Measurements from ENCODE around the gene HIBCH. TPM values are rescaled to one million over a fixed set of nuclear protein-coding genes. Genes with fewer than 3 reads are reported as not detected.

Gene HIBCH
- total and polyA plus RNA-seq, 2 experiments from 2014 or later: 10.4 to 29.0 TPM

DNA sequence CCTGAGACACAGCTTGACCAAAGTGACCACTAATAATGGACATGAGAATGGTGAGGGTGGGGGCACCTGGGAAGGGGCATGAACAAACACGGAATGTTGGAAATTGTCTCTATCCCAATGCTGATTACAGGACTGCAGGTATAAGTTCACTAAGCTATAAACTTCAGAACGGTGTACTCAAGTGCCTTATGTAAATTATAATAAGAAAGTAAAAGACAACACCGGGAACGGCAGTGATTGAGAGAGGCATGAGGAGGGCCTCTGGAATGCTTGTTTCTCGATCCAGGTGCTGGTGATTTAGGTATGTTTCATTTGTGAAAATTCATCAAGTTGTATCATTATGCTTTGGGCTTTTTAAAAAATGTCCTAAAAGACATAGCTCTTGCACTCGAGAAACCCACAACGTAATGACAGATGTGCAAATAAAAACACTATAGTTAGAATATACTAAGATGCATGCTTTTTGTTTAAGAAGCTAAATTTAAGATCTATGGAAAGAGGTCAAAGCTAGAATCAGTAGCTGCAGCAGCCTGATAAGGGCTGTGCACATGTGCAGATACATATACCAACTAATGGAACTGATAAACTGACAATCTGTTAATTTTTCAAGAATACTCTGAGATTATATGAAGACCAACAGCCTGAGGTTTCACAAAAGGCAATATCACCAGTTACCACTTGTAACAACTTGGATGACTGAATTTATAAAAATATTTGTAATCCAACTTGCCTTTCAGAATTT lies 7.6 kb downstream of the HIBCH start:
- Histone ChIP-seq H3K9me3 (ENCODE audit: low read depth) (no peaks in the 10 kb centered on the region), H3K9ac (no peak overlapping the region), H3K27me3 (replicated peaks; ENCODE audit: insufficient read depth) (no peaks in the 10 kb centered on the region), H3K4me2 (ENCODE audit: unreplicated experiment) (no peak overlapping the region), H3K4me1 (ENCODE audit: insufficient read depth) (peaks cover 14% of the 10 kb centered on the region), H3K27ac (no peak overlapping the region), H3F3A (ENCODE audit: insufficient read depth) (peaks cover 8% of the 10 kb centered on the region; the same call in 1 of the 2 replicates), H3K9me2 (ENCODE audit: insufficient read depth) (no peaks in the 10 kb centered on the region), H3K4me3 (no peak overlapping the region), H4K20me1 (ENCODE audit: insufficient read depth) (no peaks in the 10 kb centered on the region), H2AFZ (no peak overlapping the region), H3K79me2 (ENCODE audit: insufficient read depth) (peaks cover 57% of the 10 kb centered on the region), H3K36me3 (ENCODE audit: low read depth) (no peaks in the 10 kb centered on the region)
- in situ Hi-C loops (cut with MboI): no loop called here
- TF ChIP-seq EZH2phosphoT487 (IDR thresholded peaks at IDR 0.05; ENCODE audit: insufficient read depth, low read depth): no peak
- no peak for TF ChIP-seq EZH2 (IDR thresholded peaks at IDR 0.05; ENCODE audit: insufficient read depth, poor library complexity, severe bottlenecking)
- WGBS, 2 experiments (ENCODE audit: low coverage in 1 of 2, low lambda C conversion rate in 2 of 2, missing lambda C conversion rate in 2 of 2): 93 to 98% methylated on average over 7 of the region's 7 CpGs
- no peak for DNase-seq

DNA sequence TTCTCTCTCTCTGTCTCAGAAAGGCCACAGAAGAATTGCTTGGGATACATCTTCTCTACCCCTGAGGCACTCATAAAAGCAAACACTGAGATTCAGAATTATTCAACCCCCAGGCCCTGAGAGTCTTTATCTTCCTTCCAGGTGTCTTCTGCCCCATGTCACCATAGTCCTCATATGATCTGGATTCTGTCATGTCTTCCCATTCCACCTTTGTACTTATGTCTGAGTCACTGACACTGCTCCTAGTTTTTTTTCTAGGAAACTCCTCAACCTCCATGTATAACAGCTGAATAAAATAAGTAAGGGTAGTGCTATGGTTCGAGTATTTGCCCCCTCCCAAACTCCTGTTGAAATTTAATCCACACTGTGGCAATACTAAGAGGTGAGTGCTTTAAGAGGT lies 11.6 kb downstream of the HIBCH start:
- no peaks in the 10 kb centered on the region for H3F3A ChIP-seq (ENCODE audit: insufficient read depth)
- DNase-seq: no peak
- no peaks in the 10 kb centered on the region for H4K20me1 ChIP-seq (ENCODE audit: insufficient read depth)
- H3K9me2 ChIP-seq (ENCODE audit: insufficient read depth): no peaks in the 10 kb centered on the region
- WGBS, 2 experiments (ENCODE audit: low coverage in 1 of 2, low lambda C conversion rate in 2 of 2, missing lambda C conversion rate in 2 of 2): 90 to 96% methylated on average over 1 of the region's 1 CpG
- no peak overlapping the region for H2AFZ ChIP-seq
- no peaks in the 10 kb centered on the region for H3K27me3 ChIP-seq (replicated peaks; ENCODE audit: insufficient read depth)
- no peaks in the 10 kb centered on the region for H3K9me3 ChIP-seq (ENCODE audit: low read depth)
- in situ Hi-C loops (cut with MboI): no loop called here
- H3K27ac ChIP-seq: no peak overlapping the region
- peaks cover 25% of the 10 kb centered on the region for H3K79me2 ChIP-seq (ENCODE audit: insufficient read depth)
- H3K9ac ChIP-seq: no peak overlapping the region
- H3K4me2 ChIP-seq (ENCODE audit: unreplicated experiment): no peak overlapping the region
- no peak for TF ChIP-seq EZH2 (IDR thresholded peaks at IDR 0.05; ENCODE audit: insufficient read depth, poor library complexity, severe bottlenecking)
- no peak for TF ChIP-seq EZH2phosphoT487 (IDR thresholded peaks at IDR 0.05; ENCODE audit: insufficient read depth, low read depth)
- no peaks in the 10 kb centered on the region for H3K4me1 ChIP-seq (ENCODE audit: insufficient read depth)
- H3K4me3 ChIP-seq: no peak overlapping the region
- H3K36me3 ChIP-seq (ENCODE audit: low read depth): no peaks in the 10 kb centered on the region

- no peak for TF ChIP-seq EZH2phosphoT487 (IDR thresholded peaks at IDR 0.05; ENCODE audit: insufficient read depth, low read depth)
- no peak for TF ChIP-seq EZH2 (IDR thresholded peaks at IDR 0.05; ENCODE audit: insufficient read depth, poor library complexity, severe bottlenecking)
- Histone ChIP-seq H3F3A (ENCODE audit: insufficient read depth) (no peaks in the 10 kb centered on the region), H3K9me3 (ENCODE audit: low read depth) (no peaks in the 10 kb centered on the region), H3K4me2 (ENCODE audit: unreplicated experiment) (no peak overlapping the region), H3K36me3 (ENCODE audit: low read depth) (peaks cover 6% of the 10 kb centered on the region; the same call in 1 of the 2 replicates), H3K9me2 (ENCODE audit: insufficient read depth) (no peaks in the 10 kb centered on the region), H3K4me1 (ENCODE audit: insufficient read depth) (no peaks in the 10 kb centered on the region), H3K79me2 (ENCODE audit: insufficient read depth) (0 out of 2 replicates have a peak, but pooled peaks cover 4% of the 10 kb centered on the region), H4K20me1 (ENCODE audit: insufficient read depth) (no peaks in the 10 kb centered on the region), H3K27ac (no peak overlapping the region), H2AFZ (no peak overlapping the region), H3K9ac (no peak overlapping the region), H3K4me3 (no peak overlapping the region), H3K27me3 (replicated peaks; ENCODE audit: insufficient read depth) (no peaks in the 10 kb centered on the region)
- WGBS, 2 experiments (ENCODE audit: low coverage in 1 of 2, low lambda C conversion rate in 2 of 2, missing lambda C conversion rate in 2 of 2): 95 to 96% methylated on average over 5 of the region's 5 CpGs
- no peak for DNase-seq
- in situ Hi-C loops (cut with MboI): no loop called here
These were observed 15.2 kb downstream of the HIBCH start for GRCh38 chr2:190304404-190304803.

- Histone ChIP-seq H3K79me2 (ENCODE audit: insufficient read depth) (0 out of 2 replicates have a peak, but pooled peaks cover 4% of the 10 kb centered on the region), H3K4me2 (ENCODE audit: unreplicated experiment) (no peak overlapping the region), H2AFZ (no peak overlapping the region), H3K27ac (no peak overlapping the region), H3K9me3 (ENCODE audit: low read depth) (no peaks in the 10 kb centered on the region), H3K27me3 (replicated peaks; ENCODE audit: insufficient read depth) (no peaks in the 10 kb centered on the region), H4K20me1 (ENCODE audit: insufficient read depth) (no peaks in the 10 kb centered on the region), H3K4me3 (no peak overlapping the region), H3K9ac (no peak overlapping the region), H3K9me2 (ENCODE audit: insufficient read depth) (no peaks in the 10 kb centered on the region), H3K36me3 (ENCODE audit: low read depth) (peaks cover 6% of the 10 kb centered on the region; the same call in 1 of the 2 replicates), H3K4me1 (ENCODE audit: insufficient read depth) (no peaks in the 10 kb centered on the region), H3F3A (ENCODE audit: insufficient read depth) (no peaks in the 10 kb centered on the region)
- in situ Hi-C loops (cut with MboI): no loop called here
- TF ChIP-seq EZH2 (IDR thresholded peaks at IDR 0.05; ENCODE audit: insufficient read depth, poor library complexity, severe bottlenecking) (no peak), EZH2phosphoT487 (IDR thresholded peaks at IDR 0.05; ENCODE audit: insufficient read depth, low read depth) (no peak)
- DNase-seq: no peak
These were observed 16.0 kb downstream of the HIBCH start for GRCh38 chr2:190303647-190304046.
